Parathyroid adenoma (tissue), 2 donors: ENCODE results near the gene MED13L.

Source experiments
- H2AFZ ChIP-seq: fragments of 300-600 bp; sonication (generic); one replicate; pipeline ENCODE4 v1.7.0; 2017; ENCODE audit warnings: antibody characterized with exemption, mild to moderate bottlenecking
- H3K27ac ChIP-seq: fragments of 300-600 bp; sonication (generic); one replicate; pipeline ENCODE4 v1.7.0; 2017
- H3K27me3 ChIP-seq: fragments of 300-600 bp; sonication (generic); one replicate; pipeline ENCODE4 v1.7.0; 2017; ENCODE audit warnings: low read length; ENCODE audit not compliant: control insufficient read depth, insufficient read depth
- H3K36me3 ChIP-seq: fragments of 300-600 bp; sonication (generic); one replicate; pipeline ENCODE4 v1.7.0; 2017; ENCODE audit warnings: low read length; ENCODE audit not compliant: control insufficient read depth, insufficient read depth
- H3K4me1 ChIP-seq: fragments of 300-600 bp; sonication (generic); one replicate; pipeline ENCODE4 v1.7.0; 2017; ENCODE audit warnings: control low read depth
- H3K4me2 ChIP-seq: fragments of 300-600 bp; sonication (generic); one replicate; pipeline ENCODE4 v1.7.0; 2017; ENCODE audit warnings: low read length
- H3K4me3 ChIP-seq: fragments of 300-600 bp; sonication (generic); one replicate; pipeline ENCODE4 v1.7.0; 2017; ENCODE audit warnings: low read depth, low read length
- H3K79me2 ChIP-seq: fragments of 300-600 bp; sonication (generic); one replicate; pipeline ENCODE4 v1.7.0; 2017; ENCODE audit warnings: control low read depth
- H3K9ac ChIP-seq: fragments of 300-600 bp; sonication (generic); one replicate; pipeline ENCODE4 v1.7.0; 2017; ENCODE audit warnings: mild to moderate bottlenecking
- H3K9me3 ChIP-seq: fragments of 300-600 bp; sonication (generic); one replicate; pipeline ENCODE4 v1.7.0; 2017; ENCODE audit warnings: low read length; ENCODE audit not compliant: control insufficient read depth
- TF ChIP-seq, protein P1 (sequence below): fragments of 300-600 bp; sonication (generic); IDR thresholded peaks from one replicate; pipeline ENCODE4 v1.7.0; 2017; ENCODE audit warnings: antibody characterized with exemption, mild to moderate bottlenecking
- donor health status: primary hyperparathyroidism.

Gene MED13L

GRCh38 chr12:115972241-115972640 lies 305.3 kb downstream of the MED13L start:
- Histone ChIP-seq H3K27ac (no peak overlapping the region), H3K4me1 (no peaks in the 10 kb centered on the region), H3K4me3 (no peak overlapping the region), H3K4me2 (no peak overlapping the region), H3K27me3 (no peaks in the 10 kb centered on the region), H3K9ac (no peak overlapping the region), H2AFZ (no peak overlapping the region), H3K79me2 (no peaks in the 10 kb centered on the region), H3K36me3 (no peaks in the 10 kb centered on the region), H3K9me3 (no peaks in the 10 kb centered on the region)
- TF ChIP-seq, protein P1, sequence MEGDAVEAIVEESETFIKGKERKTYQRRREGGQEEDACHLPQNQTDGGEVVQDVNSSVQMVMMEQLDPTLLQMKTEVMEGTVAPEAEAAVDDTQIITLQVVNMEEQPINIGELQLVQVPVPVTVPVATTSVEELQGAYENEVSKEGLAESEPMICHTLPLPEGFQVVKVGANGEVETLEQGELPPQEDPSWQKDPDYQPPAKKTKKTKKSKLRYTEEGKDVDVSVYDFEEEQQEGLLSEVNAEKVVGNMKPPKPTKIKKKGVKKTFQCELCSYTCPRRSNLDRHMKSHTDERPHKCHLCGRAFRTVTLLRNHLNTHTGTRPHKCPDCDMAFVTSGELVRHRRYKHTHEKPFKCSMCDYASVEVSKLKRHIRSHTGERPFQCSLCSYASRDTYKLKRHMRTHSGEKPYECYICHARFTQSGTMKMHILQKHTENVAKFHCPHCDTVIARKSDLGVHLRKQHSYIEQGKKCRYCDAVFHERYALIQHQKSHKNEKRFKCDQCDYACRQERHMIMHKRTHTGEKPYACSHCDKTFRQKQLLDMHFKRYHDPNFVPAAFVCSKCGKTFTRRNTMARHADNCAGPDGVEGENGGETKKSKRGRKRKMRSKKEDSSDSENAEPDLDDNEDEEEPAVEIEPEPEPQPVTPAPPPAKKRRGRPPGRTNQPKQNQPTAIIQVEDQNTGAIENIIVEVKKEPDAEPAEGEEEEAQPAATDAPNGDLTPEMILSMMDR, result no peak

- TF ChIP-seq, protein P1, result no peak
- Histone ChIP-seq H3K27ac (no peak overlapping the region), H3K4me1 (no peaks in the 10 kb centered on the region), H3K4me2 (no peak overlapping the region), H3K4me3 (no peak overlapping the region), H3K9ac (no peak overlapping the region), H2AFZ (no peak overlapping the region), H3K36me3 (no peaks in the 10 kb centered on the region), H3K27me3 (no peaks in the 10 kb centered on the region), H3K9me3 (no peaks in the 10 kb centered on the region), H3K79me2 (no peaks in the 10 kb centered on the region)
Measured at GRCh38 chr12:115968211-115968610, 309.3 kb downstream of the MED13L start.

GRCh38 chr12:115966376-115966775 lies 311.1 kb downstream of the MED13L start:
- H2AFZ ChIP-seq, result no peak overlapping the region
- no peaks in the 10 kb centered on the region for H3K4me1 ChIP-seq
- H3K4me3 ChIP-seq, result no peak overlapping the region
- H3K9me3 ChIP-seq, result no peaks in the 10 kb centered on the region
- TF ChIP-seq, protein P1, result no peak
- no peak overlapping the region for H3K27ac ChIP-seq
- no peaks in the 10 kb centered on the region for H3K79me2 ChIP-seq
- no peak overlapping the region for H3K4me2 ChIP-seq
- H3K27me3 ChIP-seq, result no peaks in the 10 kb centered on the region
- no peaks in the 10 kb centered on the region for H3K36me3 ChIP-seq
- no peak overlapping the region for H3K9ac ChIP-seq

- Histone ChIP-seq H3K4me2 (no peak overlapping the region), H3K27ac (no peak overlapping the region), H3K9ac (no peak overlapping the region), H3K9me3 (no peaks in the 10 kb centered on the region), H3K27me3 (no peaks in the 10 kb centered on the region), H3K4me1 (no peaks in the 10 kb centered on the region), H2AFZ (no peak overlapping the region), H3K4me3 (no peak overlapping the region), H3K36me3 (no peaks in the 10 kb centered on the region), H3K79me2 (no peaks in the 10 kb centered on the region)
- TF ChIP-seq, protein P1, result no peak
Measured at GRCh38 chr12:115964626-115965025, 312.9 kb downstream of the MED13L start.

DNA sequence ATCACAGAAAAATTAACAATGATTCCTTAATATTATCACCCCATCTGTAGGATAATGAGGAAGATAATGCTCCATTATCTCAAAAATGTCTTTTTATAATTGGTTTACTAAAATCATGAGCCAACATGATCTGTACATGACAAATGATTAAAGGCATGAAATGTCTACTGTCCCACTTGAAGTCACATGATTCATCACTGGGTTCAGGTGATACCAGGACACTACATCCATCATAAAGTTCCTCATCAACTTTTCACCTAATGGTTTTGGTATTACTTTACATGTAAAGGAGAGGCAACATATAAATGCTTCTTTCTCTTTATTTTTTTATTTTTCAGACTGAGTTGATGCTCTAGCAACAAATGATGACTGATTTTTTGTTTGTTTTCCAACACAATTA lies 313.3 kb downstream of the MED13L start:
- H3K36me3 ChIP-seq, result no peaks in the 10 kb centered on the region
- H2AFZ ChIP-seq, result no peak overlapping the region
- H3K27ac ChIP-seq, result no peak overlapping the region
- no peaks in the 10 kb centered on the region for H3K9me3 ChIP-seq
- H3K4me2 ChIP-seq, result no peak overlapping the region
- H3K4me3 ChIP-seq, result no peak overlapping the region
- TF ChIP-seq, protein P1, result no peak
- no peaks in the 10 kb centered on the region for H3K79me2 ChIP-seq
- no peaks in the 10 kb centered on the region for H3K27me3 ChIP-seq
- H3K4me1 ChIP-seq, result no peaks in the 10 kb centered on the region
- H3K9ac ChIP-seq, result no peak overlapping the region
